Fibroblast of skin of back (primary cell): ENCODE results near the gene FANCD2.
A peak's percentile ranks its signal among the peaks of the same experiment; 100 is the strongest.
"Not testable (repeated sequence)": the region's sequence is repeated elsewhere in the genome, so short reads cannot be mapped to it uniquely, and the experiment has no call there.

ENCODE experiments used
- DNase-seq: peaks from one replicate; pipeline ENCODE4 v3.0.0-alpha.2; 2013

FANCD2 gene

GRCh38 chr3:10015461-10015904, 10.8 kb upstream of the FANCD2 start:
- peak; percentile 79 for DNase-seq

- DNase-seq = peak; percentile 73
These were observed 8.5 kb upstream of the FANCD2 start for GRCh38 chr3:10017636-10018292.

DNA sequence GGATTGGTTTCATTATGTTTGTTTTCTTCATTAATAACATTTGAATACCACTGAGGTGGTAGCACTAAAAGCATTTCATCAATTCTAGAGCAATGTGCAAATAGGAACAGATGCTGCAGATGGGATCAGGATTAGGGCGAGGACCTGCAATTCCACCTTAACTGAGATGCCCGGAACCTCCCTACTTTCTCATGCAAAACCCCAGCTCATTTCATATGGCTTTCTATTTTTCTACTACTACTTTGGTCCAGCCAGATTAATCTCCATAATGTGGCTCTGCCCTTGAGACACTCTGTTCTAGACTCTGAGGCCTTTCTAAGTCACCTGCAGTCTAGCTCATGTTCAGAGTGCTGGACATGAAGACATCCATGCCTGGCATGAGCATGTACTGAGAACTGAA, 7.4 kb upstream of the FANCD2 start:
- DNase-seq = not testable (repeated sequence)

DNA sequence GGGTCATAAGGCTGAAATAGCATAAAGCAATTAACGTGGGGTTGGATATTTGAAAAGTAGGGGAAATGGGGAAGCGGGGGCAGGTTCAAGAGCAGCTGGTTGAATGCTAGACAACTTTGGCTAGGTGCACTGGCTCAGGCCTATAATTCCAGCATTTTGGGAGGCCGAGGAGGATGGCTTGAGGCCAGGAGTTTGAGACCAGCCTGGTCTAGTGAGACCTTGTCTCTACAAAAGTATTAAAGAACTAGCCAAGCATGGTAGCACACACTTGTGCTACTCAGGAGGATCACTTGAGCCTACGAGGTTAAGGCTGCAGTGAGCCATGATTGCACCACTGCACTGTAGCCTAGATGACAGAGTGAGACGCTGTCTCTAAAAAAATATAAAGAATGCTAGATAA, 6.9 kb upstream of the FANCD2 start:
- no peak for DNase-seq

DNA sequence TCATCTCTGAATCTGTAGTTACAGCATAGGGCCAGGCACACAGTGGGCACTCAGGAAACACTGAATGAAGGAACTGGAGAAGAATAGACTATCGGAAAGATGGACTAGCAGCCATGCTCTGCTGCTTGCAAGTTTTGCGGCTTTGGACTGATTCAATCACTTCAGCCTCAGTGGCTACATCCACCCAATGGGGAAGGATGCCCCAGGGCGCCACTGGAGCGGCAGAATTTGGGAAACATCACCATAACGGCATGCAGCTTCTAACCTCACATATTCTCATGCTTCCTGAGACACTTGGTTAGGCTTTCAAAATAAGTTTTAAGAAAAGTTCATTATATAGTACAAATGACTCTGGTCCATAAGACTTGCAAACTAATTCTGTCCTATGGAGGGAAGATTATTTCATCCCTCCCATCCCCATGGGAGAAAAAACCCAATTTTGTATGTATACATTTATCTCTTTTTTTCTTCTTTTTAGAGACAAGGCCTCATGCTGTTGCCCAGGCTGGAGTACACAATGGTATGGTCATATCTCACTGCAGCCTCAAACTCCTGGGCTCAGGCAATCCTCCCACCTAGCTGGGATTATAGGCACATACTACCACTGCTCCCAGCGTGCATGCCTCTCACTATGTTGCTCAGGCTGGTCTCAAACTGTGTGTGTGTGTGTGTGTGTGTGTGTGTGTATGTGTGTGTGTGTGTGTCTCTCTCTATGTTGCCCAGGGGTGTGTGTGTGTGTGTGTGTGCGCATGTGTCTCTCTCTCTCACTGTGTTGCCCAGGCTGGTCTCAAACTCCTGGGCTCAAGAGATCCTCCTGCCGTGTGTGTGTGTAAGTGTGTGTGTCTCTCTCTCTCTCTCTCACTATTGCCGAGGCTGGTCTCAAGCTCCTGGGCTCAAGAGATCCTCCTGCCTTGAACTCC, 4.1 kb upstream of the FANCD2 start:
- DNase-seq = no peak

DNA sequence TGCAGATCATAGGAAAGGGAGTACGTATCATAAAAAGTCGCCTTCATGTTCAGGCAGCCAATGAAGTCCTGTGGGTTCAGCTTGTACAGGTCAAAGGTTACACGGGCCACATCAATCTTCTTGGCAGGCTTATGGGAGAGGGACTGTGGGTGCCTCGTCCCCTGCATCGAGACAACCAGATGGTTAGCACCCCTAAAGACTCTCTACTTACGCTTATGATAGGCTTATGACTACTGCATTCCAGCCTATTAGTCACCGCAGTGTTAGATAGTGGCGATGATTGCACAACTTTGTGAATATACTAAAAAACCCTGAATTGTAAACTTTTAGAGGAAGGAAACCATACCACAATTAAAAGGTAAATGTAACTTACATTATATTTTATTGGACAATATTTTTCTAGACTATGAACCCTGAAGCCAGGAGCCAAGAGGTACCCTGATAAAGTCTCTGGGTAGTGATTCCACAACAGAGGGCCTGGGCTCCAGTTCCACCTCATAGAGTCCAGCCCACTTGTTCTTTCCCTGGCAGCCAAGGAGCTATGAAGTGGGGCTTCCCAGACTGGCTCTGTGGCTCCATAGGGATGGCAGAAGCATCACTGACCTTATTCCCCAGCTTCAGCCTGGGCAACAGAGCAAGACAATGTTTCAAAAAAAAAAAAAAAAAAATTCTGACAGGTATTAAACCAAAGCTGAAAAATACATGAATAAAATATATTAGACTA, 2.5 kb upstream of the FANCD2 start:
- peak; percentile 51 for DNase-seq

- DNase-seq = no peak
These were observed 793 bp upstream of the FANCD2 start for GRCh38 chr3:10025205-10026083.

DNA sequence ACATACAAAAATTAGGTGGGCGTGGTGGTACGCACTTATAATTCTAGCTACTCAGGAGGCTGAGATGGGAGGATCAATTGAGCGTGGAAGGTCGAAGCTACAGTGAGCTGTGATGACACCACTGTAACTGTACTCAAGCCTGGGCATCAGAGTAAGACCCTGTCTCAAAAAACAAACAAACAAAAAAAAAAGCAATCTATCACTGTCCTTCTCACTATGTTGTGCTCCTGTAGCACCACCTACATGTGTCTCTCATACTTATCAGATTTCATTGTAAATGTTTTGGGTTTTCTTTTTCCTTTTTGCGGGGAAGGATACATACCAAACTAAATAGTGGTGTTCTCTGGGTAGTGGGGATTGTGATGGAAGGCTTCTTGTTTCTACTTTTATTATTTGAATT, 14.8 kb downstream of the FANCD2 start:
- no peak for DNase-seq

DNA sequence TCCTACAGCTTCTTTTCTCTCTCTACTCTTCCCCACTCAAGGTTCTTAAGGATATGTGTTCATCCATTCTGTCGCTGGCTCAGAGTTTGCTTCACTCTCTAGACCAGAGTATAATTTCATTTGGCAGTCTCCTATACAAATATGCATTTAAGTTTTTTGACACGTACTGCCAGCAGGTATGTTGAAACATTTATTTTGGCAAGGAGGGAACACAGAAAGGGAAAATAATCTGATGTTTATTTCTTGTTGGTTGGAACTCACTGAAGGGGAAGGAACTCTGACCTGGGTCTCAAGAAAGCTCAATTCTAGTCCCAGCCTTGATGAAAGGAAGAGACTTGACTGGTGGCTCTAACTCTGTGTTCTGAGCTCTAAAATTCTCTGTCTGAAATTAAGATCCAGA, 21.6 kb downstream of the FANCD2 start:
- DNase-seq = no peak

GRCh38 chr3:10053054-10053453, 26.8 kb downstream of the FANCD2 start:
- DNase-seq = not testable (repeated sequence)

DNA sequence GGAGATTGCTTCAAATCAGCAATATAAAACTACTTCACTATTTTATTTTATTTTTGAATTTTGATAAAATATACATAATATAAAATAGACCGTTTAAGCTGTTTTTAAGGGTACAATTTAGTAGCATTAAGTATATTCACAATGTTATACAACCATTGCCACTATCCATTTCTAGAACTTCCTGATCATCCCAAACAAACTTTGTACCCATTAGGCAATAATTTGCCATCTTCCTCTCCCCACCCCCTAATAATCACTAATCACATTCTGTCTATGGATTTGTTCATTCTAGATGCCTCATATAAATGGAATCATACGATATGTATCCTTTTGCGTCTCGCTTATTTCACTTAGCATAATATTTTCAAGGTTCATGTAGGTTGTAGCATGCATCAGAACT, 28.9 kb downstream of the FANCD2 start:
- DNase-seq = no peak

GRCh38 chr3:10070077-10070476, 43.8 kb downstream of the FANCD2 start:
- not testable (repeated sequence) for DNase-seq

- no peak for DNase-seq
These were observed 48.4 kb downstream of the FANCD2 start for GRCh38 chr3:10074666-10075065.

- no peak for DNase-seq
These were observed 55.6 kb downstream of the FANCD2 start for GRCh38 chr3:10081871-10082270.

GRCh38 chr3:10085738-10086137, 59.5 kb downstream of the FANCD2 start:
- DNase-seq = no peak

DNA sequence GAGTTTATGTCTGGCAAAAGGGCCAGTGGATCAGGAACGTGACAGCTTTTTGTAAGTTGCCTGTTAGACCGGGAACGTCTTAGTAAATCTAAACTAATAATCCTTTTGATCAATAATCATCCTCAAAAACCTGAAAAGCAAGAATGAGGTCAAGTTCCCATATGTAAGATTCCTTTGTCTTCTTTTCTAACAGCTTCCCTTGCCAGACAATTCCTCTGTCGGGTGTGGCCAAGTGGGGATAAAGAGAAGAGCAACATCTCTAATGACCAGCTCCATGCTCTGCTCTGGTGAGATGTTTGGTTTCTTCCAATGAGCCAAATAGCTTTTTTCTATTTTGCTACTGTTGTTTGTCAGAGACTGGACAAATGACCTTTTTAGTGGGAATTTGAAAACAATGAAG, 62.0 kb downstream of the FANCD2 start:
- DNase-seq = peak; percentile 17

GRCh38 chr3:10090179-10090578, 63.9 kb downstream of the FANCD2 start:
- DNase-seq = no peak

DNA sequence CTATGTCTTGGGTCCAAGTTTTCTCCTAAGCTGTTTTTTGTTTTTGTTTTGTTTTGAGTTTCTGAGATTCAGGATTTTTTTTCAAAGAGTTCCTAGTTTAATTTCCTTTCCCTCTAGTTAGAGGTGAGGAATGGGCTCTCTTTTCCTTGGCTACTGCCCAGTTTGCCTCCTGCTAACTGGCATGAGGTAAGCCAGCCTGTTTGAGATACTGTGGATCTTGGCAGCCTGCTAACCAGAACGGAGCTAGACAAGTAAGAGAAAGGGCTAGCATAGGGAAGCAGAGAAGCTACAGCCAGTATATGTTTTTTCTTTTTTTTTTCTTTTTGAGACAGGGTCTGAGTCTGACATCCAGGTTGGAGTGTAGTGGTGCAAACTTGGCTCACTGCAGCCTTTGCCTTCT, 64.5 kb downstream of the FANCD2 start:
- not testable (repeated sequence) for DNase-seq

DNA sequence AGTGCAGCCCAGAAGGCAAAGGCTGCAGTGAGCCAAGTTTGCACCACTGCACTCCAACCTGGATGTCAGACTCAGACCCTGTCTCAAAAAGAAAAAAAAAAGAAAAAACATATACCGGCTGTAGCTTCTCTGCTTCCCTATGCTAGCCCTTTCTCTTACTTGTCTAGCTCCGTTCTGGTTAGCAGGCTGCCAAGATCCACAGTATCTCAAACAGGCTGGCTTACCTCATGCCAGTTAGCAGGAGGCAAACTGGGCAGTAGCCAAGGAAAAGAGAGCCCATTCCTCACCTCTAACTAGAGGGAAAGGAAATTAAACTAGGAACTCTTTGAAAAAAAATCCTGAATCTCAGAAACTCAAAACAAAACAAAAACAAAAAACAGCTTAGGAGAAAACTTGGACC, 65.2 kb downstream of the FANCD2 start:
- not testable (repeated sequence) for DNase-seq

- no peak for DNase-seq
These were observed 67.4 kb downstream of the FANCD2 start for GRCh38 chr3:10093678-10094077.

- DNase-seq = no peak
These were observed 72.8 kb downstream of the FANCD2 start for GRCh38 chr3:10099041-10099440.

GRCh38 chr3:10106919-10107318, 80.7 kb downstream of the FANCD2 start:
- DNase-seq = no peak
